ENCODE results near the gene CYLD. TPM values are rescaled to one million over a fixed set of nuclear protein-coding genes. Genes with fewer than 3 reads are reported as not detected.

CYLD gene
- total RNA-seq, 1 donor from 2014 or later = 355 TPM

GRCh38 chr16:50776037-50776436 lies 34.2 kb downstream of the CYLD start:
- intact Hi-C loops (cut with micrococcal nuclease) = no loop called here

- intact Hi-C loops (cut with micrococcal nuclease) = loop anchor here (2.0 kb wide), 1 partner anchor 14 kb away; no protein-coding TSS in a partner anchor
Observed at GRCh38 chr16:50778284-50779163, 36.6 kb downstream of the CYLD start.

GRCh38 chr16:50781043-50781442 lies 39.2 kb downstream of the CYLD start:
- intact Hi-C loops (cut with micrococcal nuclease) = loop anchor here (1.0 kb wide), 1 partner anchor 29 kb away; no protein-coding TSS in a partner anchor

GRCh38 chr16:50781518-50781917 lies 39.6 kb downstream of the CYLD start:
- intact Hi-C loops (cut with micrococcal nuclease) = loop anchor here (1.0 kb wide), 1 partner anchor 29 kb away; no protein-coding TSS in a partner anchor

- intact Hi-C loops (cut with micrococcal nuclease) = no loop called here
Observed at GRCh38 chr16:50789757-50790156, 47.9 kb downstream of the CYLD start.

- intact Hi-C loops (cut with micrococcal nuclease) = no loop called here
Observed at GRCh38 chr16:50791522-50791921, 49.6 kb downstream of the CYLD start.

- intact Hi-C loops (cut with micrococcal nuclease) = no loop called here
Observed at GRCh38 chr16:50796829-50797228, 54.9 kb downstream of the CYLD start.

GRCh38 chr16:50797456-50797855 lies 55.6 kb downstream of the CYLD start:
- intact Hi-C loops (cut with micrococcal nuclease) = no loop called here

GRCh38 chr16:50800074-50800473 lies 58.2 kb downstream of the CYLD start:
- intact Hi-C loops (cut with micrococcal nuclease) = no loop called here

GRCh38 chr16:50801036-50801435 lies 59.1 kb downstream of the CYLD start:
- intact Hi-C loops (cut with micrococcal nuclease) = no loop called here

GRCh38 chr16:50802000-50802399 lies 60.1 kb downstream of the CYLD start:
- intact Hi-C loops (cut with micrococcal nuclease) = no loop called here

- intact Hi-C loops (cut with micrococcal nuclease) = no loop called here
Observed at GRCh38 chr16:50802961-50803360, 61.1 kb downstream of the CYLD start.

GRCh38 chr16:50804290-50804907 lies 62.5 kb downstream of the CYLD start:
- intact Hi-C loops (cut with micrococcal nuclease) = no loop called here

GRCh38 chr16:50806099-50807062 lies 64.5 kb downstream of the CYLD start:
- intact Hi-C loops (cut with micrococcal nuclease) = loop anchor here (1.0 to 5.0 kb wide), 13 partner anchors 59 to 781 kb away; partner anchors contain the start of genes ADCY7 and CNEP1R1

GRCh38 chr16:50808929-50809538 lies 67.1 kb downstream of the CYLD start:
- intact Hi-C loops (cut with micrococcal nuclease) = loop anchor here (5.0 kb wide), 1 partner anchor 542 kb away; the partner anchor contains the start of gene ADCY7

- intact Hi-C loops (cut with micrococcal nuclease) = loop anchor here (5.0 kb wide), 1 partner anchor 542 kb away; the partner anchor contains the start of gene ADCY7
Observed at GRCh38 chr16:50809561-50809960, 67.7 kb downstream of the CYLD start.

GRCh38 chr16:50810241-50810965 lies 68.5 kb downstream of the CYLD start:
- intact Hi-C loops (cut with micrococcal nuclease) = no loop called here

GRCh38 chr16:50812046-50812445 lies 70.2 kb downstream of the CYLD start:
- intact Hi-C loops (cut with micrococcal nuclease) = no loop called here

GRCh38 chr16:50812876-50813466 lies 71.1 kb downstream of the CYLD start:
- intact Hi-C loops (cut with micrococcal nuclease) = no loop called here

- intact Hi-C loops (cut with micrococcal nuclease) = no loop called here
Observed at GRCh38 chr16:50814052-50814451, 72.2 kb downstream of the CYLD start.
